Endothelial cell of umbilical vein (primary cell): ENCODE results near the gene GSPT1. TPM values are rescaled to one million over a fixed set of nuclear protein-coding genes. Genes with fewer than 3 reads are reported as not detected.
A peak's percentile ranks its signal among the peaks of the same experiment; 100 is the strongest.

Experiments used
- Bru-seq: library from RNA; stranded (reverse); fragments of 400-500 nt; gene quantifications from one replicate; lab custom pipeline; 2021; lab: Mats Ljungman, UMichigan
- BruChase-seq, 2 experiments: library from RNA; stranded (reverse); fragments of 400-500 nt; gene quantifications; one replicate each; lab custom pipeline; 2021; lab: Mats Ljungman, UMichigan
- BruUV-seq: library from RNA; stranded (reverse); fragments of 400-500 nt; replicated peaks from 2 replicates; lab custom pipeline; 2021; lab: Mats Ljungman, UMichigan
- CTCF ChIA-PET: fragments of 300-600, 350-600 bp; sonication (Branson Sonifier 250); formaldehyde crosslinking; loops from one replicate; lab custom pipeline; 2021; ENCODE audit warnings: antibody characterized with exemption, inconsistent platforms; lab: Charles Lee
- POLR2A ChIA-PET: fragments of 300-600, 350-600 bp; sonication (Branson Sonifier 250); formaldehyde crosslinking; loops from one replicate; lab custom pipeline; 2021; ENCODE audit warnings: antibody characterized with exemption, inconsistent platforms; lab: Charles Lee
- DNase-seq: peaks from one replicate; pipeline ENCODE4 v3.0.0-alpha.2; 2011; ENCODE audit warnings: low read depth, low spot score
- FAIRE-seq: peaks from 2 replicates; lab custom pipeline; 2011; peaks lifted over from hg19 to GRCh38; lab: Jason Lieb, UNC
- H2AFZ ChIP-seq: 2 replicates; pipeline ENCODE4 v1.6.0; 2012; ENCODE audit warnings: low read depth, low read length, control low read depth, inconsistent platforms
- H3K27ac ChIP-seq: 2 replicates; pipeline ENCODE4 v1.5.1; 2011; ENCODE audit warnings: low read depth, mild to moderate bottlenecking, control low read depth, low read length, moderate library complexity; ENCODE audit not compliant: insufficient read depth
- H3K27me3 ChIP-seq, 2 experiments: 2 replicates each; pipeline versions ENCODE4 v1.6.0 to v1.6.1; 2011; ENCODE audit warnings: low read length in 2 of 2, mixed read lengths in 1 of 2; ENCODE audit not compliant: control insufficient read depth in 2 of 2, insufficient read depth in 2 of 2
- H3K36me3 ChIP-seq, 2 experiments: 2 replicates in 1 of 2; 3 replicates in 1 of 2; pipeline ENCODE4 v1.5.1; 2011; ENCODE audit warnings: low read length in 2 of 2, mild to moderate bottlenecking in 1 of 2, moderate library complexity in 1 of 2; ENCODE audit not compliant: control insufficient read depth in 2 of 2, insufficient read depth in 2 of 2; ENCODE audit errors: extremely low read depth in 1 of 2
- H3K4me1 ChIP-seq: 3 replicates; pipeline ENCODE4 v1.5.1; 2011; ENCODE audit warnings: mild to moderate bottlenecking, low read length; ENCODE audit not compliant: control insufficient read depth, insufficient read depth; ENCODE audit errors: extremely low read depth
- H3K4me2 ChIP-seq: 2 replicates; pipeline ENCODE4 v1.6.1; 2011; ENCODE audit warnings: low read length, control low read depth, mixed read lengths; ENCODE audit not compliant: insufficient read depth
- H3K4me3 ChIP-seq, 3 experiments: fragments of 200-600 bp in 1 of 3; sonication (generic), shearing (Covaris generic) in 1 of 3; replicated peaks in 1 of 3; 2 replicates each; pipeline ENCODE4 v1.5.1; 2011 to 2016; ENCODE audit warnings: control low read depth in 3 of 3, low read length in 3 of 3, mild to moderate bottlenecking in 2 of 3, inconsistent platforms in 1 of 3, low read depth in 1 of 3, moderate library complexity in 1 of 3; ENCODE audit not compliant: insufficient read depth in 1 of 3
- H3K79me2 ChIP-seq: 2 replicates; pipeline ENCODE4 v1.6.0; 2012; ENCODE audit warnings: low read length, inconsistent platforms; ENCODE audit not compliant: control insufficient read depth, insufficient read depth
- H3K9ac ChIP-seq: replicated peaks from 2 replicates; pipeline ENCODE3; 2011; ENCODE audit warnings: low read length, control low read depth; ENCODE audit not compliant: insufficient read depth; ENCODE audit errors: extremely low read depth
- H3K9me1 ChIP-seq: replicated peaks from 3 replicates; pipeline ENCODE4 v1.6.0; 2011; ENCODE audit warnings: mild to moderate bottlenecking, low read length; ENCODE audit not compliant: control insufficient read depth, insufficient read depth; ENCODE audit errors: extremely low read depth
- H3K9me3 ChIP-seq: replicated peaks from 2 replicates; pipeline ENCODE4 v1.5.1; 2012; ENCODE audit warnings: low read length, inconsistent platforms; ENCODE audit not compliant: control insufficient read depth, insufficient read depth
- H4K20me1 ChIP-seq: replicated peaks from 2 replicates; pipeline ENCODE3; 2011; ENCODE audit warnings: mild to moderate bottlenecking, low read length; ENCODE audit not compliant: control insufficient read depth, insufficient read depth; ENCODE audit errors: extremely low read depth
- EZH2 ChIP-seq: IDR thresholded peaks from 2 replicates; pipeline ENCODE4 v1.6.1; 2012; ENCODE audit warnings: borderline replicate concordance, low read depth, mild to moderate bottlenecking, moderate library complexity, low read length, inconsistent platforms; ENCODE audit not compliant: severe bottlenecking
- FOS ChIP-seq: IDR thresholded peaks from 2 replicates; pipeline ENCODE4 v1.6.1; 2011; ENCODE audit warnings: mild to moderate bottlenecking, low read length, moderate library complexity, borderline replicate concordance; ENCODE audit not compliant: insufficient read depth
- GATA2 ChIP-seq: IDR thresholded peaks from 2 replicates; pipeline ENCODE4 v1.7.0; 2011; ENCODE audit warnings: low read depth, mild to moderate bottlenecking, moderate library complexity, mixed read lengths, low read length; ENCODE audit not compliant: insufficient read length, insufficient read depth
- JUN ChIP-seq: IDR thresholded peaks from 2 replicates; pipeline ENCODE4 v1.6.1; 2011; ENCODE audit warnings: borderline replicate concordance, low read depth; ENCODE audit not compliant: insufficient read length, insufficient read depth
- MYC ChIP-seq: IDR thresholded peaks from one replicate; pipeline ENCODE4 v1.6.1; 2011; ENCODE audit warnings: mild to moderate bottlenecking, low read depth, low read length
- POLR2A ChIP-seq: IDR thresholded peaks from 2 replicates; pipeline ENCODE4 v1.6.1; 2012; ENCODE audit warnings: low read depth, mild to moderate bottlenecking, control low read depth, low read length
- POLR2AphosphoS5 ChIP-seq: IDR thresholded peaks from 2 replicates; pipeline ENCODE4 v1.6.1; 2012; ENCODE audit warnings: low read depth, mild to moderate bottlenecking, control low read depth, low read length, moderate library complexity; ENCODE audit not compliant: insufficient read depth
- dilution Hi-C: fragments of 300-500 bp; cut with MboI; formaldehyde crosslinking; loops from one replicate; pipeline ENCODE4 v1.15.0; 2019; ENCODE audit warnings: low sequenced_read_pairs; ENCODE audit not compliant: extremely low pct_ligation_motif_present
- intact Hi-C: fragments of 100-400 bp; cut with micrococcal nuclease; formaldehyde crosslinking; loops from one replicate; pipeline ENCODE4 v1.10.0; 2022
- long read RNA-seq: library from polyadenylated mRNA; stranded (forward); transcript quantifications from one replicate; pipeline ENCODE4 v2.0.0, GENCODE V29; 2021
- polyA minus RNA-seq, 3 experiments: library from RNA; depleted of rRNA, polyadenylated mRNA; stranded (reverse); fragments of >200 nt; gene quantifications; 1 replicate in 1 of 3; 2 replicates in 2 of 3; pipeline ENCODE4 v1.2.3, GENCODE V29; 2011
- polyA plus RNA-seq, 4 experiments: library from polyadenylated mRNA; depleted of rRNA in 3 of 4; stranded (reverse) in 3 of 4; unstranded in 1 of 4; fragments of >200 nt; gene quantifications; 2 replicates each; pipeline versions ENCODE4 v1.2.1 to v1.2.3, GENCODE V29; 2011 to 2012; ENCODE audit warnings: missing spikeins in 1 of 4
- total RNA-seq: library from RNA; stranded (reverse); gene quantifications from 2 replicates; pipeline ENCODE4 v1.2.3, GENCODE V29; 2021
- TF ChIP-seq, protein P1 (sequence below), 2 donors: IDR thresholded peaks; 1 replicate in 1 of 2; 2 replicates in 1 of 2; pipeline ENCODE4 v1.5.1; 2011; ENCODE audit warnings: low read length in 2 of 2, mild to moderate bottlenecking in 2 of 2, moderate library complexity in 2 of 2, control low read depth in 1 of 2, inconsistent platforms in 1 of 2, low read depth in 1 of 2; ENCODE audit not compliant: insufficient read depth in 1 of 2; ENCODE audit errors: extremely low read depth in 1 of 2
- TF ChIP-seq, protein P2 (sequence below): IDR thresholded peaks from 2 replicates; pipeline ENCODE4 v1.6.1; 2011; ENCODE audit not compliant: insufficient read depth, insufficient read length

The GSPT1 gene
- total RNA-seq (137 and 152 TPM in 2 replicates), polyA plus RNA-seq (31.2 and 40.3 TPM in 2 replicates), polyA minus RNA-seq (42.4 and 69.4 TPM in 2 replicates), Bru-seq, nascent RNA (percentile 91 among the genes with signal in this experiment), BruChase-seq, experiment 1, labeled RNA remaining after a 6-hour chase (percentile 96 among the genes with signal in this experiment), BruChase-seq, experiment 2, labeled RNA remaining after a 2-hour chase (percentile 96 among the genes with signal in this experiment)
- polyA plus RNA-seq (2011; cell fraction: cytosol; rRNA removed): 64.6 and 71.3 TPM in 2 replicates
- 59.3 and 75.3 TPM in 2 replicates for polyA plus RNA-seq (2011; cell fraction: nucleus; rRNA removed)
- polyA plus RNA-seq (2012): 133 and 183 TPM in 2 replicates
- polyA minus RNA-seq (2011; cell fraction: cytosol; rRNA and poly(A)+ RNA removed): 83.5 TPM
- 28.5 and 45.5 TPM in 2 replicates for polyA minus RNA-seq (2011; cell fraction: nucleus; rRNA and poly(A)+ RNA removed)
- long read RNA-seq, full-length matches to known transcripts: 395 of 429 reads
- long read RNA-seq, partial matches to known transcripts: 13 of 429 reads
- long read RNA-seq, other reads (novel, unspliced or antisense): 21 of 429 reads

DNA sequence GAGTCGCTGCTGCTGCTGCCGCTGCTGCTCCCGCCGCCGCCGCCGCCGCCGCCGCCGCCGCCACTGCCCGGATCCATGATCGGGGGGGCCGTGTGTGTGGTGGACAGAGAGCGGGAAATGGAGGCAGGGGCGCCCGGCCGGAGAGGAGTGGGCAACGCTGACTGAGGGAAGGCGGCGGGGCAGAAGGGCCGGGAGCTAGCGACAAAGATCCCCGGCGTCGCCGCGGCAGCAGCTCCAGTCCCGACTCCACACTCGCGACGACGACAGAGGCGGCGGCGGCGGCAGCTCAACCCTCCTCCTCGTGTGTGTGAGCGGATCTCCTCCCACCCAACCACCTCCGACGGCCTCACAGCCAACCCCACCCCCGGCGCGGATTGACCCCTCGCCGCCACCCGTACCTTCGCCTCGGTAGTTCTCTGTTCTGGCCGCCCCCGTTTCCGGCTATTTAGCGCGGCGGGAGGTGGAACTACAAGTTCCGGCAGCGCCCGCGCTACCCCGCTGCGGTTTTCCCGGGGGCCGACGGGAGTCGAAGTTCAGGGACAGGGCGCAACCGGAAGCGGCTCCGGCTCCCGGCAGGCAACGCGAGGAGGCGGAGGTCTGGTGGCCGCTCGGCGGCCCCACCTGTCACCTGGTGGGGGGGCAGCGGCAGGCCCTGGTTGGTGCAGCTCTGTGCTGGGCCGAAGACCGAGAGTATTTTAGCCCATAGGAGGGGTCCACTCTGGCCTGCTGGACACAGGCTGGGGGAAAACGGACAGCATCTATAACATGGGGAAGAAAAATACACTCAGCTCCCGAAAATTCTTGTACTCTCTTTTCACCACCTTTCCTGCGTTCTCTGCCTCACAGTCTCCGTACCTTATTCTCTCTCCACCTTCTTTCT is at the start of gene GSPT1:
Gene GSPT1 (minus strand): TSS at position 313 of the 880 bp plus-strand sequence. CDS start 236 bp downstream, at position 77.
- Histone ChIP-seq H3K4me1 (peaks cover 24% of the 10 kb centered on the region), H3K9me1 (no peaks in the 10 kb centered on the region), H3K36me3 (no peaks in the 10 kb centered on the region), H3K27ac (peak within 1 kb of the TSS; percentile 76), H3K9me3 (no peaks in the 10 kb centered on the region), H3K9ac (peak within 1 kb of the TSS; percentile 85), H2AFZ (peak within 1 kb of the TSS; percentile 83), H3K79me2 (peaks cover 48% of the 10 kb centered on the region), H3K4me3 (peak within 1 kb of the TSS; percentile 68 to 96 (median 77)), H3K4me2 (peak within 1 kb of the TSS; percentile 93), H3K27me3 (peaks cover 0 to 2% of the 10 kb centered on the region in 2 experiments), H4K20me1 (peaks cover 9% of the 10 kb centered on the region)
- ChIA-PET POLR2A (interaction anchor here (1.0 kb wide), 1 partner anchor 61 kb away, joined by 3 read pairs; the partner anchor contains the start of gene SNX29), CTCF (interaction anchor here (1.0 to 4.7 kb wide), 5 partner anchors 14 to 179 kb away, joined by 3 to 24 read pairs (median 3); partner anchors contain the start of gene ZC3H7A)
- peak; percentile 99 for DNase-seq
- TF ChIP-seq FOS (no peak), JUN (no peak), POLR2A (peak; percentile 76), EZH2 (no peak), POLR2AphosphoS5 (peak; percentile 72), GATA2 (no peak), MYC (peak; percentile 68)
- TF ChIP-seq, protein P1, sequence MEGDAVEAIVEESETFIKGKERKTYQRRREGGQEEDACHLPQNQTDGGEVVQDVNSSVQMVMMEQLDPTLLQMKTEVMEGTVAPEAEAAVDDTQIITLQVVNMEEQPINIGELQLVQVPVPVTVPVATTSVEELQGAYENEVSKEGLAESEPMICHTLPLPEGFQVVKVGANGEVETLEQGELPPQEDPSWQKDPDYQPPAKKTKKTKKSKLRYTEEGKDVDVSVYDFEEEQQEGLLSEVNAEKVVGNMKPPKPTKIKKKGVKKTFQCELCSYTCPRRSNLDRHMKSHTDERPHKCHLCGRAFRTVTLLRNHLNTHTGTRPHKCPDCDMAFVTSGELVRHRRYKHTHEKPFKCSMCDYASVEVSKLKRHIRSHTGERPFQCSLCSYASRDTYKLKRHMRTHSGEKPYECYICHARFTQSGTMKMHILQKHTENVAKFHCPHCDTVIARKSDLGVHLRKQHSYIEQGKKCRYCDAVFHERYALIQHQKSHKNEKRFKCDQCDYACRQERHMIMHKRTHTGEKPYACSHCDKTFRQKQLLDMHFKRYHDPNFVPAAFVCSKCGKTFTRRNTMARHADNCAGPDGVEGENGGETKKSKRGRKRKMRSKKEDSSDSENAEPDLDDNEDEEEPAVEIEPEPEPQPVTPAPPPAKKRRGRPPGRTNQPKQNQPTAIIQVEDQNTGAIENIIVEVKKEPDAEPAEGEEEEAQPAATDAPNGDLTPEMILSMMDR (IDR thresholded peaks at IDR 0.05; ENCODE audit: extremely low read depth in 1 of 2, insufficient read depth in 1 of 2, low read depth in 1 of 2, low read length in 2 of 2): peak in 1 of 2 donors; percentile 9
- TF ChIP-seq, protein P2, sequence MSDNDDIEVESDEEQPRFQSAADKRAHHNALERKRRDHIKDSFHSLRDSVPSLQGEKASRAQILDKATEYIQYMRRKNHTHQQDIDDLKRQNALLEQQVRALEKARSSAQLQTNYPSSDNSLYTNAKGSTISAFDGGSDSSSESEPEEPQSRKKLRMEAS: no peak
- no TSS peak for BruUV-seq
- FAIRE-seq: peak; percentile 95
- dilution Hi-C loops: no loop called here
- intact Hi-C loops: loop anchor here (1.0 to 5.0 kb wide), 4 partner anchors 61 to 152 kb away; partner anchors contain the start of genes RSL1D1 and SNX29
